Kidney tubule cell (primary cell): Measurements from ENCODE around the gene OTOA.
"Not testable (repeated sequence)": the region's sequence is repeated elsewhere in the genome, so short reads cannot be mapped to it uniquely, and the experiment has no call there.

Source experiments
- DNase-seq: peaks from one replicate; pipeline ENCODE4 v3.0.0-alpha.2; 2018; ENCODE audit warnings: low spot score

OTOA gene

DNA sequence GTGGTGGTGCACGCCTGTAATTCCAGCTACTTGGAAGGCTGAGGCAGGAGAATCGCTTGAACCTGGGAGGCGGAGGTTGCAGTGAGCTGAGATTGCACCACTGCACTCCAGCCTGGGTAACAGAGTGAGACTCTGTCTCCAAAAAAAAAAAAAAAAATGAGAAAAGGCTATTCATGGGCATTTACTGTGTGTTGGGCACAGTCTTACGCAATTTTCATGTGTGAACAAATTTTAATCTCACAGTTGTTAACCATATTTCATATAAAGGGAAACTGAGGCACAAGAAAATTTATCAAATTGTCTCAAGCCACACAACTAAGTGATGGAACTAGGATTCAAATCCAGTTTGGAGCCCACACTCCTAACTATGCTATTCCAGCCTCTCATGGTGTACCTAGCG, 16.9 kb downstream of the OTOA start:
- DNase-seq: not testable (repeated sequence)

GRCh38 chr16:21683184-21683583, 19.4 kb downstream of the OTOA start:
- DNase-seq: no peak

- peak; percentile 10 for DNase-seq
Measured at GRCh38 chr16:21684199-21684598, 20.4 kb downstream of the OTOA start.

GRCh38 chr16:21685034-21685455, 21.3 kb downstream of the OTOA start:
- DNase-seq: no peak

GRCh38 chr16:21689107-21689506, 25.3 kb downstream of the OTOA start:
- no peak for DNase-seq

GRCh38 chr16:21690967-21691366, 27.2 kb downstream of the OTOA start:
- not testable (repeated sequence) for DNase-seq

- DNase-seq: no peak
Measured at GRCh38 chr16:21694609-21695008, 30.8 kb downstream of the OTOA start.

GRCh38 chr16:21697032-21697431, 33.3 kb downstream of the OTOA start:
- DNase-seq: no peak

DNA sequence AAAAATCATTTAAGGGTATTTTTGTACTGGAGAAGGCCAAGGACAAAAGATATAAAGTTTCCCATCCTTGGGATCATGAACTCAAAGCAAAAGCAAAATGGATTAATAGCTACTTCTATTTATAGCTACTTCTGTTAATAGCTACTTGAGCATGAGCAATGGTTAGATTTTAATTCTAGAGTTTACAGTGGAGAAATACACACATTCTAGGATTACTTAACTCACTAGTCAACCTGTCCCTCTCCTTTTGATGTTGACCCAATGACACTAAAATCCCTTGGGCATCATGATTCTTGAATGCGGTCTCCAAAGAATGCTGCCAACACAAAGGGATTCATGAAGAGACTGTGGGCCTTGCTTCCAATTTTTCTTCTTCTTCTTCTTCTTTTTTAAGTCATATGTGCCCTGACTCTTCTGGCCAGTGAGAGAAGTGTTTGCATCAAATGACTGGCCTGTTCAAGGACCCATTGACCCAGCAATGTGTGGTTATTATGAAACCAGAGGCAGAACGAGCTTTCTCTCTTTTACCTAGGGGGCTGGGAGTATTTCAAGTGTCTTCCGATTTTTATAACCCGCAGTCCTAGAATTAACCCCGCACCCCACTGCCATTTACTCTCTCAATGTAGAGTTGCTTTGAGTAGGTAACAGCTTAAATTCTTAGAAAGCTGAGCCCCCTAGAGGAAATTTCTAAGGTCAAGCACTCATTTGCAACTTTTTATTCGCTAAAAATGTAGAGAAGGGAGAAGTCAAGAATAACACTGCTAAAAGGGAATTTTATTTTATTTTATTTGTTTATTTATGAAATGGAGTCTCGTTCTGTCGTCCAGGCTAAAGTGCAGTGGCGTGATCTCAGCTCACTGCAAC, 34.6 kb downstream of the OTOA start:
- no peak for DNase-seq

- DNase-seq: no peak
Measured at GRCh38 chr16:21701271-21701670, 37.5 kb downstream of the OTOA start.

- DNase-seq: no peak
Measured at GRCh38 chr16:21702276-21702675, 38.5 kb downstream of the OTOA start.

- DNase-seq: no peak
Measured at GRCh38 chr16:21703156-21703555, 39.4 kb downstream of the OTOA start.

DNA sequence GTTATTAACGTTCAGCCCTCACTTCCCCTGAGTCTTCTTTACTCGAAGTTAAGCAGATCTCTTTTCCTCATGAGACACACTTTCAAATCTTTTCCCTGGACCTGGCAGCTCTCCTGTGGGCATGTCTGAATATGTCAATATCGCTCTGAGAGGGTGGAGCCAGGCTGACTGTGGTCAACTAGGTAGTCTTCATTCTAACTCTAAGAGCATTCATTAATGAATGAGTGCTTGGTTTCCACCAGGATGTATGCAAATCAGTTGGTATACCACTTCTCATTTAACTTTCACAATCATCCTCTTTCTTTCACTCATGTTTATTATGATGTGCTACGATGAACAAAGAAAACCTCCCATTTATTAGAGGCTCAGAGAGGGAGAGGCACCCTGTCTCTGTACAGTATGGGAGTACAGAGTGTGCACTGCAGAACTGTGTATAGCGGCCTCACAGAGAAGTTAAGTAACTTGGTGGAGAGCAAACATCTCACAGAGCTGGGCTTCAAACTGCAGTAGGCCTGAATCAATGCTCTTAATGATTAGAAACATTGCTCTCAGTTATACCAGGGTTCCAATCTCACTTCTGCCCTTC, 39.9 kb downstream of the OTOA start:
- DNase-seq: no peak

- no peak for DNase-seq
Measured at GRCh38 chr16:21704266-21704665, 40.5 kb downstream of the OTOA start.

GRCh38 chr16:21704733-21705132, 41.0 kb downstream of the OTOA start:
- no peak for DNase-seq

DNA sequence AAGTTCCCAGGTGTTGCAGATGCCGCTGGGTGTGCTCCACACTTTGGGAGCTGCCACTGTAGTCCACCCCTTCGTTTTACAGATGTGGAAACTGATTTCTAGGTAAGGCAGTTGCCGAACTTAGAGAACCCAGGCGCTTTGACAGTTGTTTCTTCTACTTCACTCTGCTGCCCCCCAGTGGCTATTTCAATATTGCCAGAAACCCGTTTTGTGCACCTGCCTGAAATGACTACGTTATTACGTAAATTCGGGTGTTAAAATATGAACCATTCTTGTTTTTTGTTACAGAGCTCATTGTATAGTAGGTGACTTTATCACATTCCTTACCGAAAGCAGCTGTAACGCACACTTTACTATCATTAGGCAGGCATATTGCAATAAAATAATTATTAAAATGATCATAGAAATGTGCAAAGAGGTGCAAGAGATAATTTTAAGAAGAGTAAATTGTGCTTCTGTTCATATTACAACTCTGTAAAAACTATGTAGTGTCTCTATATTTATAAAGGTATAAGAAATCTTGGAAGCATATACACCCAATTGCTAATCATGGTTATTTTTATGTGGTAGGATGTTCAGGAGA, 44.9 kb downstream of the OTOA start:
- peak; percentile 69 for DNase-seq

DNA sequence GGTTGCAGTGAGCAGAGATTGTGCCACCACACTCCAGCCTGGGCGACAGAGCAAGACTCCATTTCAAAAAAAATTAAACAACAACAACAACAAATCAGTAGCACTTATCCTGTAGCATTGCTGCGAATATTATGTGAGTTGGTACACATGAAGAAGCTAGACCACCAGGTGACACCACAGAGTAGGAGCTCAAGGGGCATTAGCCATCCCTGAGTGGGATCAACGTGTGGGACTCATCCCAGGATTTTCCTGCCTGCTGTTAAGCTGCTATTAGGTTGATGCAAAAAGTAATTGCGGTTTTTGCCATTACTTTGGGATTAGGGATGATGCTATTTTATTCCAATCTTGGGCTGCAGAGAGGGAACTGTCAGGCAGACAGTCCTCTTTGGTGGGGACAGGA, 47.2 kb downstream of the OTOA start:
- DNase-seq: no peak

- DNase-seq: no peak
Measured at GRCh38 chr16:21713549-21714368, 50.0 kb downstream of the OTOA start.

DNA sequence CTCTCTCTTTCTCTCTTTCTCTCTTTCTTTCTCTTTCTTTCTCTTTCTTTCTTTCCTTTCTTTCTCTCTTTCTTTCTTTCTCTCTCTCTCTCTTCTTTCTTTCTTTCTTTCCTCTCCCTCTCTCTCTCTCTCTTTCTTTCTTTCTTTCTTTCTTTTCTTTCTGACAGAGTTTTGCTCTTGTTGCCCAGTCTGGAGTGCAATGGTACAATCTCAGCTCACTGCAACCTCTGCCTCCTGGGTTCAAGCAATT, 50.5 kb downstream of the OTOA start:
- DNase-seq: not testable (repeated sequence)

DNA sequence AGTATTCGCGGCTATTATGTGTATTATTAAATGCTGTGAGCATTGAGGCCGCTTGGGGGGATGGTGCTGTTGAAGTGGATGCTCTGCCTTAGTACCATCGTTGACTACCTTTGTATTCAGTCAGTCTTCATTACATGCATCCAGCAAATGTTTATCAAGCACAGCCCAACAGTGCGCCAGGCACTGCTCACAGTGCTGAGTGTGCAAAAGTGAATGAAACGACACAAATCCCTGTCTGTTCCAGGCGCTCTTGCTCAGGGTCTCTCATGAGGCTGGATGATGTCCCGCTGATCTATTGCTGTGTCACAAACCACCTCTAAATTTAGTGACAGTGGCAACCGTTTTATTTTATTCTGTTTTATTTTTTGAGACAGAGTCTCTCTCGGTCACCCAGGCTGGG, 53.8 kb downstream of the OTOA start:
- DNase-seq: no peak

- DNase-seq: no peak
Measured at GRCh38 chr16:21719283-21719682, 55.5 kb downstream of the OTOA start.

- no peak for DNase-seq
Measured at GRCh38 chr16:21720533-21720932, 56.8 kb downstream of the OTOA start.
